HEK293T (cell line): Measurements from ENCODE around the gene MYO18A.
"Not testable (repeated sequence)": the region's sequence is repeated elsewhere in the genome, so short reads cannot be mapped to it uniquely, and the experiment has no call there.

Experiments used
- CTCF ChIA-PET: fragments of 350-600 bp; formaldehyde crosslinking; extraction: SDS; loops from one replicate; lab custom pipeline; 2021; ENCODE audit warnings: antibody characterized with exemption, inconsistent platforms; lab: Yijun Ruan, JAX
- POLR2A ChIA-PET: fragments of 350-600 bp; formaldehyde crosslinking; extraction: SDS; loops from one replicate; lab custom pipeline; 2020; ENCODE audit warnings: antibody characterized with exemption, inconsistent platforms; lab: Yijun Ruan, JAX
- DNase-seq: peaks from one replicate; pipeline ENCODE4 v3.0.0; 2012; ENCODE audit warnings: mixed read lengths; ENCODE audit errors: extremely low spot score
- ARNT ChIP-seq: fragments of 450-650 bp; IDR thresholded peaks from 2 replicates; pipeline ENCODE4 v1.6.1; 2017; ENCODE audit warnings: mild to moderate bottlenecking
- BHLHE40 ChIP-seq: fragments of 450-650 bp; IDR thresholded peaks from 2 replicates; pipeline ENCODE4 v1.6.1; 2016; ENCODE audit warnings: mild to moderate bottlenecking, moderate library complexity, borderline replicate concordance
- CTBP1 ChIP-seq: fragments of 450-650 bp; IDR thresholded peaks from 2 replicates; pipeline ENCODE4 v1.6.1; 2016; ENCODE audit warnings: borderline replicate concordance
- ELF4 ChIP-seq: fragments of 450-650 bp; IDR thresholded peaks from 2 replicates; pipeline ENCODE4 v1.6.1; 2017; ENCODE audit warnings: antibody characterized with exemption
- FOXA1 ChIP-seq: fragments of 450-650 bp; IDR thresholded peaks from 2 replicates; pipeline ENCODE4 v1.6.1; 2016; ENCODE audit warnings: mild to moderate bottlenecking
- FOXK2 ChIP-seq: fragments of 450-650 bp; IDR thresholded peaks from 2 replicates; pipeline ENCODE4 v1.6.1; 2016; ENCODE audit warnings: mild to moderate bottlenecking
- FOXM1 ChIP-seq: fragments of 450-650 bp; IDR thresholded peaks from 2 replicates; pipeline ENCODE4 v1.6.1; 2017; ENCODE audit warnings: mild to moderate bottlenecking, borderline replicate concordance
- HDGF ChIP-seq: fragments of 450-650 bp; IDR thresholded peaks from 2 replicates; pipeline ENCODE4 v1.6.1; 2017; ENCODE audit warnings: antibody characterized with exemption, borderline replicate concordance
- L3MBTL2 ChIP-seq: fragments of 450-650 bp; conservative IDR thresholded peaks from 2 replicates; pipeline ENCODE4 v1.6.1; 2016; ENCODE audit warnings: mild to moderate bottlenecking
- LEF1 ChIP-seq: fragments of 450-650 bp; IDR thresholded peaks from 2 replicates; pipeline ENCODE4 v1.6.1; 2017; ENCODE audit warnings: mild to moderate bottlenecking, borderline replicate concordance
- NFRKB ChIP-seq: fragments of 450-650 bp; IDR thresholded peaks from 2 replicates; pipeline ENCODE4 v1.6.1; 2016; ENCODE audit warnings: mild to moderate bottlenecking, moderate library complexity
- SP1 ChIP-seq: fragments of 450-650 bp; IDR thresholded peaks from 2 replicates; pipeline ENCODE4 v1.6.1; 2017
- SUZ12 ChIP-seq: fragments of 450-650 bp; IDR thresholded peaks from 2 replicates; pipeline ENCODE4 v1.6.1; 2016; ENCODE audit warnings: mild to moderate bottlenecking
- TARDBP ChIP-seq: fragments of 450-650 bp; IDR thresholded peaks from 2 replicates; pipeline ENCODE4 v1.6.1; 2016
- ZNF384 ChIP-seq: fragments of 450-650 bp; IDR thresholded peaks from 2 replicates; pipeline ENCODE4 v1.6.1; 2016
- TF ChIP-seq, protein P1 (sequence below): fragments of 450-650 bp; IDR thresholded peaks from 2 replicates; pipeline ENCODE4 v1.6.1; 2016

Gene MYO18A

DNA sequence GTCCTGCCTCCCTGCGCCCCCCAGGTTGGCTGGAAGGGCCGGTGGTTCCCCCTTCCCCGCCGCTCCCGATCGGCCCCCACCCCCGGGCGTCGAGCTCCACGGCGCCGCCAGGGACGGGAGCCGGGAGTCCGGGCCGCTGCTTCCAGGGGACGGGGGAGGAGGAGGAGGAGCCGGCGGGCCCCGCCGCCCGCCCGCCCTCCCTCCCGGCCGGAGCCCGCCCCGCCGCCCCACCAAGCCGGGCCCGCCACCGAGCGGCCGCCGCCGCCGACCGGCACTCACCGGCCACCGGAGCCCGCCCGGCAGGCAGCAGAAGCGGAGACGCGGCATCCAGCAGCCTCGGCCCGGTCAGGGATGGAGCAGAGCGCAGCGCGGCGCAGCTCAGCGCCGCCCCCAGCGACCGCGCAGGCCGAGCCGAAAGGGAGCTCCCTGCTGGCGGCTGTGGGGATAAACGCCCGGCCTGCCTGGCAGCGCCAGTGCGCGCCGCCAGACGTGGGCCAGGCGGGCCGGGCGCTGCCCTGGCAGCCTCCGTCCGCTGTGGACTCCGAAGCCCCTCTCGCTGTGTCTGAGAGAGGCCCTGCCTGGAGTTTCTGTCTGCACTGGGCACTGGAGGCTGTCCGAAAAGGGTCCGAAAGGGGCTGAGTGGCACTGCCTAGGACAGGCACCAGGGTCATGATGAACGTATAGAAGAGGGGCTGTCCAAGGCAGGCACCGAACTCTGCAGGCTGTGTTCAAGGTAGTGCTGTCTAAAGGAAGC, at the start of gene MYO18A:
MYO18A (minus strand) TSS at position 365 of the 754 bp plus-strand sequence. CDS start 13,458 bp downstream, outside the sequence.
- TF ChIP-seq FOXK2 (no peak), FOXA1 (no peak), L3MBTL2 (peak; percentile 32; the same call in 1 of the 2 replicates), HDGF (no peak), TARDBP (no peak)
- DNase-seq = peak; percentile 82
- POLR2A ChIA-PET = interaction anchor here (0.6 to 6.6 kb wide), 19 partner anchors 10 to 114 kb away, joined by 3 to 60 read pairs (median 4); partner anchors contain the start of gene NUFIP2
- CTCF ChIA-PET = interaction anchor here (0.6 to 3.0 kb wide), 23 partner anchors 8 to 763 kb away, joined by 3 to 25 read pairs (median 5); no protein-coding TSS in a partner anchor

DNA sequence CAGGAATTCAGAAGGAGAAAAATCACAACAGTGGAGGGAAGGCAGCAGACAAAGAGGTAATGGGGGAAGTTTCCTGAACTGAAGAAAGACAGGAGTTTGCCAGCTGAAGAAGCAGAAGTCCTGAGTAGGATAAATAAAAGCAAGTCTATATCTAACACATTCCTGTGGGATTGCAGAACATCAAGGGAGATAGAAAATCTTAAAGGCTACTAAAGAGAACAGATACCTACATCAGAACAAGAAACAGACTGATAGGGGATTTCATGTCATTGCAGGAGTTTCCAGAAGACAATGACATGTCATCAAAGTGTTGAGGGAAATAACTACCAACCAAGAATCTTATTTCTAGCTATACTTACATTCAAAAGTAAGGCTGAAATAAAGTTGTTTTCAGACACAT, 45.2 kb upstream of the MYO18A start:
- DNase-seq = no peak

DNA sequence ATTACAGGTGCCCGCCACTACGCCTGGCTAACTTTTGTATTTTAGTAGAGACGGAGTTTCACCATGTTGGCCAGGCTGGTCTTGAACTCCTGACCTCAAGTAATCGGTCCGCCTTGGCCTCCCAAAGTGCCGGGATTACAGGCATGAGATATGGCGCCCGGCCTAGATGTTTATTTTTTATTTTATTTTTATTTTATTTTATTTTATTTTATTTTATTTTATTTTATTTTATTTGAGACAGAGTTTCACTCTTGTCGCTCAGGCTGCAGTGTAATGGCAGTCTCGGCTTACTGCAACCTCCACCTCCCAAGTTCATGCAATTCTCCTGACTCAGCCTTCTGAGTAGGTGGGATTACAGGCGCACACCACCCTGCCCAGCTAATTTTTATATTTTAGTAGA, 41.1 kb upstream of the MYO18A start:
- POLR2A ChIA-PET = interaction anchor here (1.6 kb wide), 1 partner anchor 73 kb away, joined by 5 read pairs; no protein-coding TSS in a partner anchor
- CTCF ChIA-PET = not testable (repeated sequence)

More for the DNA sequence above, 45.2 kb upstream of the MYO18A start:
- TF ChIP-seq NFRKB (no peak), SP1 (no peak), FOXK2 (no peak), LEF1 (no peak), TARDBP (no peak), FOXM1 (no peak), BHLHE40 (no peak), ARNT (no peak), FOXA1 (no peak), ELF4 (no peak), SUZ12 (no peak), HDGF (no peak), ZNF384 (no peak), L3MBTL2 (no peak), CTBP1 (no peak)
- ChIA-PET POLR2A (no interaction called here), CTCF (interaction anchor here (0.6 kb wide), 1 partner anchor 10 kb away, joined by 3 read pairs; no protein-coding TSS in a partner anchor)

DNA sequence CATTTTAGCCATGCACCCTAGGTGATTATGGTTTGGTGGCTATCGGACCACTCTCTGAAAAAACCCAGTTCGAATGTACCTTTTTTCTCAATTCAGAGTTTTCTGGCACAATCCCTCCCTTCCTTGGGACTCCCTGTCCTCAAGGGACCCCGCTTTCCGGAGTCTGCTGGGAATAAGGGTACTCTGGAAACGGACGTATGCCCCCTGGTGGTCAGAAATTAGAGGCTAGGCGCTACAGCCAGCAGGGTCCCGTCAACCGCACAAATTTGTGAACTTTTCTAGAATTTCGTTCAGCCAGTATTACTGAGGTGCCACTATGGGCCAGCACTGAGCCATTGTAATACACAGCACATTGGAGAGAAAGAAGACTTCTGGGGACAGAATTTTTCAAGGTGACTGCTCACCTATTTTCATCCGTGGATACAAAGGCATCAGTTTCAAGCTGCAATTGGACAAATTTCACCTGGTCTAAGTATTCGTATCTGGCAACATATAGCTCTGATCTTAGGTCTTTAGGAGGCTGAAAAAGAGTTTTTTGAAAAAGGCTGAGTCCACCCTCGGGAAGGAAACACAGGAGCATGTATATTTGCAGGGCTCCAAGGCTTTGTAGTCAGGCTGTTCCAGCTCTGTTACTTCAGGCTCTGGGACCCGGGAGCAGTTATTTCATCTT, 39.3 kb upstream of the MYO18A start:
- no peak for TF ChIP-seq LEF1
- TF ChIP-seq BHLHE40 = no peak
- TF ChIP-seq, protein P1, sequence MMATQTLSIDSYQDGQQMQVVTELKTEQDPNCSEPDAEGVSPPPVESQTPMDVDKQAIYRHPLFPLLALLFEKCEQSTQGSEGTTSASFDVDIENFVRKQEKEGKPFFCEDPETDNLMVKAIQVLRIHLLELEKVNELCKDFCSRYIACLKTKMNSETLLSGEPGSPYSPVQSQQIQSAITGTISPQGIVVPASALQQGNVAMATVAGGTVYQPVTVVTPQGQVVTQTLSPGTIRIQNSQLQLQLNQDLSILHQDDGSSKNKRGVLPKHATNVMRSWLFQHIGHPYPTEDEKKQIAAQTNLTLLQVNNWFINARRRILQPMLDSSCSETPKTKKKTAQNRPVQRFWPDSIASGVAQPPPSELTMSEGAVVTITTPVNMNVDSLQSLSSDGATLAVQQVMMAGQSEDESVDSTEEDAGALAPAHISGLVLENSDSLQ = no peak
- TF ChIP-seq ARNT = no peak
- no peak for TF ChIP-seq NFRKB
- no peak for TF ChIP-seq SP1
- no peak for TF ChIP-seq HDGF
- TF ChIP-seq ZNF384 = no peak
- TF ChIP-seq TARDBP = no peak
- TF ChIP-seq L3MBTL2 = no peak
- ChIA-PET POLR2A (interaction anchor here (1.0 to 1.6 kb wide), 6 partner anchors 12 to 95 kb away, joined by 3 to 10 read pairs (median 4); no protein-coding TSS in a partner anchor), CTCF (interaction anchor here (0.6 to 3.2 kb wide), 25 partner anchors 12 to 479 kb away, joined by 3 to 40 read pairs (median 4); partner anchors contain the start of genes ANKRD13B and MYO18A)
- peak; percentile 78 for DNase-seq

More for the DNA sequence above, 41.1 kb upstream of the MYO18A start:
- DNase-seq = not testable (repeated sequence)

GRCh38 chr17:29216856-29217255, 36.7 kb upstream of the MYO18A start:
- DNase-seq = no peak
- POLR2A ChIA-PET = interaction anchor here (1.1 kb wide), 1 partner anchor 37 kb away, joined by 5 read pairs; the partner anchor contains the start of gene MYO18A
- CTCF ChIA-PET = interaction anchor here (0.6 to 1.6 kb wide), 2 partner anchors 75 to 93 kb away, joined by 5 to 6 read pairs; no protein-coding TSS in a partner anchor
- TF ChIP-seq BHLHE40 = no peak
- TF ChIP-seq TARDBP = no peak
- TF ChIP-seq, protein P1 = no peak
- TF ChIP-seq L3MBTL2 = no peak
- TF ChIP-seq ARNT = no peak
- TF ChIP-seq SP1 = no peak
- no peak for TF ChIP-seq ZNF384
- no peak for TF ChIP-seq CTBP1
- no peak for TF ChIP-seq LEF1
- no peak for TF ChIP-seq NFRKB
- TF ChIP-seq FOXK2 = no peak
- TF ChIP-seq SUZ12 = no peak
- TF ChIP-seq FOXA1 = no peak
- no peak for TF ChIP-seq HDGF
- TF ChIP-seq ELF4 = no peak
- no peak for TF ChIP-seq FOXM1

- no peak for DNase-seq
- ChIA-PET POLR2A (interaction anchor here (1.1 kb wide), 1 partner anchor 36 kb away, joined by 5 read pairs; the partner anchor contains the start of gene MYO18A), CTCF (interaction anchor here (0.6 to 1.2 kb wide), 5 partner anchors 67 to 92 kb away, joined by 3 to 5 read pairs (median 4); no protein-coding TSS in a partner anchor)
- TF ChIP-seq SP1 = no peak
- TF ChIP-seq BHLHE40 = no peak
- TF ChIP-seq ELF4 = no peak
- no peak for TF ChIP-seq SUZ12
- no peak for TF ChIP-seq FOXK2
- TF ChIP-seq NFRKB = no peak
- no peak for TF ChIP-seq HDGF
- no peak for TF ChIP-seq L3MBTL2
- TF ChIP-seq FOXM1 = no peak
- TF ChIP-seq CTBP1 = no peak
- no peak for TF ChIP-seq LEF1
- TF ChIP-seq ARNT = no peak
- no peak for TF ChIP-seq TARDBP
- no peak for TF ChIP-seq FOXA1
- TF ChIP-seq ZNF384 = no peak
- TF ChIP-seq, protein P1 = no peak
These were observed 36.0 kb upstream of the MYO18A start for GRCh38 chr17:29216181-29216580.
